Heart left ventricle (tissue), 16 donors: ENCODE data around the gene MYO1A. TPM values are rescaled to one million over a fixed set of nuclear protein-coding genes. Genes with fewer than 3 reads are reported as not detected.
A peak's percentile ranks its signal among the peaks of the same experiment; 100 is the strongest.
"Not testable (repeated sequence)": the region's sequence is repeated elsewhere in the genome, so short reads cannot be mapped to it uniquely, and the experiment has no call there.

Experiments used
- ATAC-seq, 4 donors: fragments of 200-7000 bp; cut with Tn5 transposase; one replicate each; pipeline ENCODE4 v1.9.1; 2020 to 2022; ENCODE audit warnings: moderate library complexity in 4 of 4, mild to moderate bottlenecking in 3 of 4, moderate number of reproducible peaks in 1 of 4
- DNase-seq, 5 donors: peaks; one replicate each; pipeline ENCODE4 v3.0.0-alpha.2; 2020
- H3K27ac ChIP-seq, 12 donors: fragments of 200-600 bp; sonication (generic) in 4 of 12; one replicate each; pipeline versions ENCODE4 v1.5.0 to v1.8.0; 2016 to 2022; ENCODE audit warnings: mild to moderate bottlenecking in 2 of 12
- H3K27me3 ChIP-seq, 9 donors: fragments of 200-600 bp; sonication (generic) in 2 of 9; one replicate each; pipeline versions ENCODE4 v1.5.1 to v1.8.0; 2016 to 2022; ENCODE audit warnings: mild to moderate bottlenecking in 3 of 9
- H3K36me3 ChIP-seq, 9 donors: fragments of 200-600 bp; sonication (generic) in 2 of 9; one replicate each; pipeline versions ENCODE4 v1.5.0 to v1.8.0; 2018 to 2022; ENCODE audit warnings: mild to moderate bottlenecking in 2 of 9
- H3K4me1 ChIP-seq, 12 donors: fragments of 200-600 bp; sonication (generic) in 4 of 12; one replicate each; pipeline versions ENCODE4 v1.5.0 to v1.8.0; 2016 to 2022; ENCODE audit warnings: mild to moderate bottlenecking in 3 of 12
- H3K4me3 ChIP-seq, 12 donors: fragments of 200-600 bp; sonication (generic) in 4 of 12; one replicate each; pipeline versions ENCODE4 v1.5.0 to v1.8.0; 2017 to 2022; ENCODE audit warnings: mild to moderate bottlenecking in 9 of 12, moderate library complexity in 4 of 12
- H3K9me3 ChIP-seq, 12 donors: fragments of 200-600 bp; sonication (generic) in 4 of 12; one replicate each; pipeline versions ENCODE4 v1.5.0 to v1.8.0; 2016 to 2022; ENCODE audit warnings: mild to moderate bottlenecking in 1 of 12
- POLR2A ChIP-seq, 2 donors: fragments of 450-650 bp; IDR thresholded peaks; one replicate each; pipeline ENCODE4 v1.6.1; 2017; ENCODE audit warnings: antibody characterized with exemption in 2 of 2, mild to moderate bottlenecking in 2 of 2, moderate library complexity in 2 of 2
- WGBS, 4 donors: extraction: QIAGEN DNeasy Blood & Tissue Kit in 2 of 4; methylation state at CpG; one replicate each; pipeline versions ENCODE4 v1.1.5 to v1.1.7; 2013 to 2018; 5-methylcytosine and 5-hydroxymethylcytosine counted together
- intact Hi-C, 10 donors: fragments of 100-400 bp; cut with DNase I; formaldehyde crosslinking; loops; one replicate each; pipeline versions ENCODE4 v1.11.1 to v1.14.2; 2022
- polyA plus RNA-seq, 2 donors: library from polyadenylated mRNA; stranded (reverse); fragments of 200-250 nt; gene quantifications; one replicate each; pipeline ENCODE4 v1.2.3, GENCODE V29; 2013
- total RNA-seq, 9 donors: library from RNA; depleted of rRNA in 2 of 9; stranded (reverse); fragments of >200 nt in 2 of 9; fragmentation: NEBNext Ultra II Directional in 3 of 9; extraction: Animal tissue kit (Norgen Biotek cat#: 25700) in 3 of 9; gene quantifications; one replicate each; pipeline versions ENCODE4 v1.1.0 to v1.2.4, GENCODE V29; 2016 to 2023
- TF ChIP-seq, protein P1 (sequence below), 12 donors: fragments of 200-600 bp; sonication (generic) in 4 of 12; IDR thresholded peaks; one replicate each; pipeline versions ENCODE4 v1.5.0 to v1.8.0; 2018 to 2022; ENCODE audit warnings: antibody characterized with exemption in 12 of 12, mild to moderate bottlenecking in 5 of 12
- donor health status: ischemic (EF 13 %, LVEDD 7.1; RV severe dilation, severe dysfunction).
- donor health status: healthy with polysubstance abuse.
- donor health status: DM: no; HTN: yes; CAD: no.
- donor health status: DM: no; HTN: no; CAD: no.
- donor health status: ischemic (EF 25% LVEDD 6.9; RV normal size, moderate dysfunction).
- donor health status: ischemic (EF 25% LVEDD 5.7; RV mildly dilated, moderate dysfunction).
- donor health status: healthy.
- donor health status: DM: yes; HTN: yes; CAD: no.
- donor health status: ischemic (EF 35%, LVEDD 5.7; RV mildly dilated, moderate dysfunction).
- donor health status: nonischemic (EF 11% LVEDD 7.7; RV severe dilation, severe dysfunction).
- donor health status: DM: yes; HTN: yes; CAD: no.
- donor health status: PGD.
- donor health status: ischemic (EF 29% LVEDD 5.4; RV normal size, mild dysfunction).
- donor health status: nonischemic (EF 23%, LVEDD 6.1; RV moderate dilation, normal function).

The MYO1A gene
- total and polyA plus RNA-seq, 11 donors: 0.06 to 0.77 (median 0.32) TPM; not detected in 7

DNA sequence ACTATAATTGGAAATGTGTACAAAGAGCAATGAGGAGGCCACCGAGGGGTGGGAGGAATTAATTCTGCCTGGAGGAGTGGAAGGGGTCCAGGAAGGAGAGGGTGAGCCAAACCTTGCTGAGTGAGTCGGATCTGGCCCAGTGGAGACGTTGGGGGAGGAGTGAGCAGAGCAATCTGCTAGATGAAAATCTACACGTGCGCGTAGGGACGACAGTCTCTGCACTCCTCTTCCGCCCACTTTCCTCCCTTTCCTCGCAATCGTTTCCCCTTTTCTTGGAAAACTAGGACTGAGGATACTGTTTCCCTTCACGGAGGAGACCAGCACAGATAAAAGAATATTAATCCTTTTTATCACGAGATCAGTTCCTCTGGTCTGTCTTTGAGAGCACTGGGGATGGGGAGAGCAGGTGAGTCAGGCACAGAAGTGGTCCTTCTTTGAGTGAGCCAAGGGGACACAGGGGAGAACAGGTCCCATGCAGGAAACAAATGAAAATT lies 36.1 kb upstream of the MYO1A start:
- Histone ChIP-seq H3K36me3 (peaks cover 0 to 7% (median 0%) of the 10 kb centered on the region in 9 donors), H3K9me3 (no peaks in the 10 kb centered on the region), H3K27me3 (no peaks in the 10 kb centered on the region), H3K4me3 (peak overlapping the region in 9 of 12 donors; percentile 71 to 97 (median 81)), H3K4me1 (peaks cover 0 to 45% (median 26%) of the 10 kb centered on the region in 12 donors), H3K27ac (peak overlapping the region; percentile 93 to 100 (median 99))
- intact Hi-C loops: loop anchor here in 1 of 10 donors (2.0 kb wide), 1 partner anchor 25 kb away; the partner anchor contains the start of gene STAT6
- 20 to 31% (median 28%) methylated on average over 12 of the region's 12 CpGs for WGBS, 4 donors
- ATAC-seq (no peak), DNase-seq (peak in 3 of 5 donors; percentile 43 to 54 (median 47))
- TF ChIP-seq POLR2A (IDR thresholded peaks at IDR 0.05): no peak
- TF ChIP-seq, protein P1, sequence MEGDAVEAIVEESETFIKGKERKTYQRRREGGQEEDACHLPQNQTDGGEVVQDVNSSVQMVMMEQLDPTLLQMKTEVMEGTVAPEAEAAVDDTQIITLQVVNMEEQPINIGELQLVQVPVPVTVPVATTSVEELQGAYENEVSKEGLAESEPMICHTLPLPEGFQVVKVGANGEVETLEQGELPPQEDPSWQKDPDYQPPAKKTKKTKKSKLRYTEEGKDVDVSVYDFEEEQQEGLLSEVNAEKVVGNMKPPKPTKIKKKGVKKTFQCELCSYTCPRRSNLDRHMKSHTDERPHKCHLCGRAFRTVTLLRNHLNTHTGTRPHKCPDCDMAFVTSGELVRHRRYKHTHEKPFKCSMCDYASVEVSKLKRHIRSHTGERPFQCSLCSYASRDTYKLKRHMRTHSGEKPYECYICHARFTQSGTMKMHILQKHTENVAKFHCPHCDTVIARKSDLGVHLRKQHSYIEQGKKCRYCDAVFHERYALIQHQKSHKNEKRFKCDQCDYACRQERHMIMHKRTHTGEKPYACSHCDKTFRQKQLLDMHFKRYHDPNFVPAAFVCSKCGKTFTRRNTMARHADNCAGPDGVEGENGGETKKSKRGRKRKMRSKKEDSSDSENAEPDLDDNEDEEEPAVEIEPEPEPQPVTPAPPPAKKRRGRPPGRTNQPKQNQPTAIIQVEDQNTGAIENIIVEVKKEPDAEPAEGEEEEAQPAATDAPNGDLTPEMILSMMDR (IDR thresholded peaks at IDR 0.05): no peak

DNA sequence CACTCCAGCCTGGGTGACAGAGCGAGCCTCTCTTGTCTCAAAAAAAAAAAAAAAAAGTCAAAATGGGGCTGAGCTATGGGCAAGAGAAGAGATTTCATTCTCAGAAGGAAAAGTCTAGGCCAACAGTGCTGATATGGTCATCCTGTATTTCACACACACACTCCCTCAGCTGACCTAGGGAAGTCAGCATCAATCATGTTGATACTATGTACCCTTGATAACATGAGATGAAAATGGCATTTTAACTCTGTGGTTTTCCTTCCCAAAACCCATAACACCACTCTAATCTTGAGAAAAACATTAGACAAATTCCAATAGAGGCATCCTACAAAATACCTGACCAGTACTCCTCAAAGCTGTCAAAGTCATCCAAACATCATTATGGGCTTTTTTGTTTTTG lies 30.9 kb upstream of the MYO1A start:
- H3K9me3 ChIP-seq: no peaks in the 10 kb centered on the region
- no peaks in the 10 kb centered on the region for H3K27me3 ChIP-seq
- DNase-seq (no peak), ATAC-seq (no peak)
- H3K4me3 ChIP-seq: no peak overlapping the region
- H3K36me3 ChIP-seq: peaks cover 0 to 6% (median 0%) of the 10 kb centered on the region in 9 donors
- TF ChIP-seq, protein P1 (IDR thresholded peaks at IDR 0.05): no peak
- no peak for TF ChIP-seq POLR2A (IDR thresholded peaks at IDR 0.05)
- 89 to 100% (median 94%) methylated on average over 1 of the region's 1 CpG for WGBS, 4 donors
- H3K27ac ChIP-seq: no peak overlapping the region
- peaks cover 0 to 22% (median 13%) of the 10 kb centered on the region in 12 donors for H3K4me1 ChIP-seq
- intact Hi-C loops: no loop called here

GRCh38 chr12:57079821-57080220 lies 29.9 kb upstream of the MYO1A start:
- 82 to 95% (median 87%) methylated on average over 1 of the region's 1 CpG for WGBS, 4 donors
- peak overlapping the region in 3 of 12 donors; percentile 84 to 94 (median 86) for H3K27ac ChIP-seq
- H3K4me1 ChIP-seq: peaks cover 0 to 19% (median 10%) of the 10 kb centered on the region in 12 donors
- H3K36me3 ChIP-seq: peaks cover 0 to 6% (median 0%) of the 10 kb centered on the region in 9 donors
- no peaks in the 10 kb centered on the region for H3K9me3 ChIP-seq
- no peak for ATAC-seq
- intact Hi-C loops: loop anchor here in 1 of 10 donors (2.0 kb wide), 1 partner anchor 31 kb away; the partner anchor contains the start of gene STAT6
- H3K27me3 ChIP-seq: no peaks in the 10 kb centered on the region
- no peak overlapping the region for H3K4me3 ChIP-seq
- TF ChIP-seq POLR2A (IDR thresholded peaks at IDR 0.05): no peak
- TF ChIP-seq, protein P1 (IDR thresholded peaks at IDR 0.05): no peak
- no peak for DNase-seq

GRCh38 chr12:57078519-57079404 lies 28.8 kb upstream of the MYO1A start, which contains the start of gene NEMP1:
Gene NEMP1 (minus strand): TSS chr12:57078791. CDS start chr12:57078745, 46 bp downstream.
- Histone ChIP-seq H3K27ac (peak within 1 kb of the TSS; percentile 48 to 94 (median 78)), H3K9me3 (no peaks in the 10 kb centered on the region), H3K4me3 (peak within 1 kb of the TSS; percentile 29 to 88 (median 78)), H3K27me3 (no peaks in the 10 kb centered on the region), H3K4me1 (peaks cover 0 to 19% (median 10%) of the 10 kb centered on the region in 12 donors), H3K36me3 (peaks cover 0 to 6% (median 0%) of the 10 kb centered on the region in 9 donors)
- TF ChIP-seq POLR2A (IDR thresholded peaks at IDR 0.05): peak in 1 of 2 donors; percentile 66
- TF ChIP-seq, protein P1 (IDR thresholded peaks at IDR 0.05): no peak
- DNase-seq: peak; percentile 94 to 98 (median 98)
- ATAC-seq: peak; percentile 100
- intact Hi-C loops: loop anchor here in 1 of 10 donors (2.0 kb wide), 1 partner anchor 32 kb away; the partner anchor contains the start of gene STAT6
- 0% methylated on average over 38 to 39 of the region's 39 CpGs for WGBS, 4 donors

DNA sequence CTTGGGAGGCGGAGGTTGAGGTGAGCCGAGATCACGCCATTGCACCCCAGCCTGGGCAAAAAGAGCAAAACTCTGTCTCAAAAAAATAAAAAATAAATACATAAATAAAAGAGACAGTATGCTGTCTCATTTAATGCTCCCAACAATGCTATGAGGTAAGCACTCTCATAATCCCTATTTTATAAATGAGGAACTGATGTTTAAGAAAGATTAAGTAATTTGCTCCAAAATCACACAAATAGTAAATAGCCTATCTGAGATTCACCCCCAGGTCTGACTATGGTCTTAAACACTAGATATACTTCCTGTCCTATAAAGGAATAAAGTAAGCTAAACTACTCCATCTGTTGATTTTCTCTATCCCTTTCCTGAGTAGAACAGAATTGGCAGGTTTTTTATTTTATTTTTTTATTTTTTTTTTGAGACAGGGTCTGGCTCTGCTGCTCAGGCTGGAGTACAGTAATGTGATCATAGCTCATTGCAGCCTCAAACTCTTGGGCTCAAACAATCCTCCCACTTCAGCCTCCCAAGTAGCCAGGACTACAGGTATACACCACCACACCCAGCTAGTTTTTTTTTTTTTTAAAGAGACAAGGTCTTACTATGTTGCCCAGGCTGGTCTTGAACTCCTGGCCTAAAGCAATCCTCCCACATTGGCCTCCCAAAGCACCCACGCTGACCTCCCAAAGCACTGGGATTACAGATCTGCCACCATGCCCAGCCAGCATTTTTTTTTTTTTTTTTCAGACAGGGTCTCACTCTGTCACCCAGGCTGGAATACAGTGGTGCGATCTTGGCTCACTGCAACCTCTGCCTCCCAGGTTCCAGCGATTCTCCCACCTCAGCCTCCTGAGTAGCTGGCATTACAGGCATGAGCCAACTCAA lies 23.9 kb upstream of the MYO1A start:
- intact Hi-C loops: loop anchor here in 1 of 10 donors (5.0 kb wide), 1 partner anchor 113 kb away; no protein-coding TSS in a partner anchor
- not testable (repeated sequence) for ATAC-seq, H3K4me3 ChIP-seq

More for the DNA sequence above, 23.9 kb upstream of the MYO1A start:
- Histone ChIP-seq H3K4me1 (peaks cover 0 to 18% (median 11%) of the 10 kb centered on the region in 12 donors), H3K36me3 (peaks cover 0 to 34% (median 11%) of the 10 kb centered on the region in 9 donors), H3K27ac (peak overlapping the region in 1 of 12 donors; percentile 73)
- WGBS, 4 donors: 93 to 96% (median 95%) methylated on average over 6 of the region's 6 CpGs
- H3K27me3 ChIP-seq, DNase-seq, H3K9me3 ChIP-seq: not testable (repeated sequence)
